IPS-18a (cell line): ENCODE measurements around the gene CMPK1.

Experiments used
- H3K27ac ChIP-seq: one replicate; pipeline ENCODE4 v1.5.1; 2013; ENCODE audit warnings: low read length
- H3K27me3 ChIP-seq: one replicate; pipeline ENCODE4 v1.6.1; 2013; ENCODE audit warnings: mild to moderate bottlenecking, low read length; ENCODE audit not compliant: control insufficient read depth, insufficient read depth
- H3K36me3 ChIP-seq: one replicate; pipeline ENCODE4 v1.6.1; 2013; ENCODE audit warnings: low read depth, low read length; ENCODE audit not compliant: control insufficient read depth
- H3K4me1 ChIP-seq: one replicate; pipeline ENCODE4 v1.6.1; 2013; ENCODE audit warnings: low read depth, low read length; ENCODE audit not compliant: control insufficient read depth
- H3K4me3 ChIP-seq: one replicate; pipeline ENCODE4 v1.5.1; 2013; ENCODE audit warnings: low read length
- H3K9ac ChIP-seq: one replicate; pipeline ENCODE4 v1.6.1; 2013; ENCODE audit warnings: mild to moderate bottlenecking, low read length, moderate library complexity
- H3K9me3 ChIP-seq: one replicate; pipeline ENCODE4 v1.6.1; 2013; ENCODE audit warnings: low read depth, low read length; ENCODE audit not compliant: control insufficient read depth

The CMPK1 gene

DNA sequence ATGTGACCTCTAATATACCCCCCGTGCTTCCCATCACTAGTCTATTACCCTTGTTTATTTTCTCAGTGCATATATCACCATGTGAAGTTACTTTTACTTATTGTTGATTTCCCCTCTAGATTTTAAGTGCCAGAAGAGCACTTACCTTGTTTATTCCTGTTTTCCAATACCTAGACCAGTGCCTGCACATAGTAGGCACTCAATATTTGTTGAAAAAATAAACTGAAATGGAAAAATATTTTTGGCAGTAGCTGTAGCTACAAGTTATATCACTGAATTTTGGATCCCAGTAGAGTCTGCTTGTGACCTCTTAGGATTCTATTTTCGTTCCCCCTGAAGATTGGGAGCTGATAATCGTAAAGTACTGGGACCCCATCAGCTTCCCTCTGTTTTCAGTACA, 50.5 kb downstream of the CMPK1 start:
- Histone ChIP-seq H3K4me3 (no peak overlapping the region), H3K9me3 (no peaks in the 10 kb centered on the region), H3K27ac (no peak overlapping the region), H3K4me1 (peaks cover 3% of the 10 kb centered on the region), H3K36me3 (no peaks in the 10 kb centered on the region), H3K27me3 (peaks cover 12% of the 10 kb centered on the region), H3K9ac (no peak overlapping the region)

DNA sequence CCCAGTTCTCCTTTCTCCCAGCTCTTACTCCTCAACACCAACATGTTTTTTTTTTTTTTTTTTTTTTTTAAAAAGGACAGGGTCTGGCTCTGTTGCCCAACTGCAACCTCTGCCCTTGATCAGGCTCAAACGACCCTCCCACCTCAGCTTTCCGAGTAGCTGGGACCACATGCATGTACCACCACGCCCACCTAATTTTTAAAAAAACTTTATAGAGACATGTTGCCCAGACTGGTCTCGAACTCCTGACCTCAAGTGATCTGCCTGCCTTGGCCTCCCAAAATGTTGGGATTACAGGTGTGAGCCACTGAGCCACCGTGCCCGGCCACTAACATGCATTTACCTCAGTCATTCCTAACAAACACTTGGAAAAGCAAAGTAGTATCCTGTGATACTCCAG, 51.4 kb downstream of the CMPK1 start:
- Histone ChIP-seq H3K4me1 (no peaks in the 10 kb centered on the region), H3K36me3 (no peaks in the 10 kb centered on the region), H3K27ac (no peak overlapping the region), H3K27me3 (peaks cover 12% of the 10 kb centered on the region), H3K9me3 (no peaks in the 10 kb centered on the region), H3K4me3 (no peak overlapping the region), H3K9ac (no peak overlapping the region)

DNA sequence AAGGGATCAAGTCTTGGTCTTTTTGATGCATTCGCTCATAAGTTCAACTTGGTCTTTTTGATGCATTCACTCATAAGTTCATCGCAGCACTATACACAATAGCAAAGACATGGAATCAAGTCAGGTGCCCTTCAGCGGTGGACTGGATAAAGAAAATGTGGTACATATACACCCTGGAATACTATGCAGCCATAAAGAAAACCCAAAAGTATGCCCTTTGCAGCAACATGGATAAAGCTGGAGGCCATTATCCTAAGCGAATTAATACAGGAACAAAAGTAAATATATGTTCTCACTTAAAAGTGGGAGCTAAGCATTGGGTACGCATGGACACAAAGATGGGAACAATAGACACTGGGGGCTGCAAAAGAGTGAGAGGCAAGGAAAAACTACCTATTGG, 52.7 kb downstream of the CMPK1 start:
- no peaks in the 10 kb centered on the region for H3K4me1 ChIP-seq
- H3K9me3 ChIP-seq = no peaks in the 10 kb centered on the region
- H3K9ac ChIP-seq = no peak overlapping the region
- peaks cover 12% of the 10 kb centered on the region for H3K27me3 ChIP-seq
- H3K4me3 ChIP-seq = no peak overlapping the region
- H3K27ac ChIP-seq = no peak overlapping the region
- no peaks in the 10 kb centered on the region for H3K36me3 ChIP-seq

DNA sequence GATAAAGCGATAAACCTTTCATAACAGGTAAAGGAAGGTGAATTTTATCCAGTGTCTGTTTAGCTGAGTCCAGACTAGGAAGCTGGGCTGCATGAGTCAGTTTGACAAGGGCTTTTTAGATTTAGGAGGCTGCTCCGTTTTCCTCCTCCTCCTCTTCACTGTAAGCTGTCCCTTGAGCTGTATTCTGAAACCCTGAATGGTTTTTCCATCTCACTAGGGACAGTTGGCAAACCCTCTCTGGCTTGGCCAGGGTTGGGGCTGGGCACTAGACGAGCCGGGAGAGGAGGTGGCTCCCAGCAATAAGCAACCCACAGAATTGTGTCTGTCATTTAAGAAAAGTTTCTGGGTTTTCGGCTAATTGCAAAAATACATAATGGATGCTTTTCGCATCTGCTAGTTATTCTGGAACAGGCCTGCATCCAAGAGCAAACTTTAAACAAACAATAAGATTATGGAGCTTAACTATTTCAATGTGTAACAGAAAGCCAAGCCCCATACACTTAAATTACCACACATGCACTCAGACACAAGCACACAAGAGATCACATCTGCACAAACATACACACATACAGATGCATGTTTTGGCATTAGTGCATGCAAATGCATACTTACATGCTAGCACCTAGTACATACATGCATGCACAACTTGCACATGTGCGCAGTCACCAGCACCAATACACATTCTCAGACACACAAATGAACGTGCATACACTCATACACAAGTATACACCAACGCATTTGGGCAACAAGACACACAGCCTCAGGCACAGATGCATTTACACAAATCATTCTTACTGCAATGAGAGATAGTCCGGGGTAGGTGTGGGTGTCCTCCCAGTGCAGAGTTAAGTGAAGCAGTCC, 54.7 kb downstream of the CMPK1 start:
- Histone ChIP-seq H3K27me3 (peaks cover 12% of the 10 kb centered on the region), H3K4me1 (no peaks in the 10 kb centered on the region), H3K9me3 (no peaks in the 10 kb centered on the region), H3K36me3 (no peaks in the 10 kb centered on the region), H3K27ac (no peak overlapping the region), H3K9ac (no peak overlapping the region), H3K4me3 (no peak overlapping the region)

DNA sequence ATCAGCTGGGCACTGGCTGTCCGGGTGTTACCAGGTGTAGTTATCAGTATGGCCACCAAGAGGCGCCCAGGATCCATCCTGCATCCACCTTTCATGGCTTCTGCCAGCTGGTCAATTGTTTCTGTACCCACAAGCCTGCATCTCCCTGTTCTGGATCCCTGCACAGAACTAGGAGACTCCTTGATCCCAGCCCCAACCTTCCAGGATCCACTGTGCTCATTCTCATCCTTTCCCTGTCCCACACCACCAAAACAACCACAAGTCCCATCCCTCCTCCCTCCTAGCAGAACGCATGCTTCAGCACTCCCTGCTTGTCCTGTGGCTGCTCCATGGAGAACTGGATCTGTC, 55.3 kb downstream of the CMPK1 start:
- peaks cover 12% of the 10 kb centered on the region for H3K27me3 ChIP-seq
- no peak overlapping the region for H3K4me3 ChIP-seq
- H3K27ac ChIP-seq = no peak overlapping the region
- no peak overlapping the region for H3K9ac ChIP-seq
- no peaks in the 10 kb centered on the region for H3K9me3 ChIP-seq
- no peaks in the 10 kb centered on the region for H3K4me1 ChIP-seq
- H3K36me3 ChIP-seq = no peaks in the 10 kb centered on the region

DNA sequence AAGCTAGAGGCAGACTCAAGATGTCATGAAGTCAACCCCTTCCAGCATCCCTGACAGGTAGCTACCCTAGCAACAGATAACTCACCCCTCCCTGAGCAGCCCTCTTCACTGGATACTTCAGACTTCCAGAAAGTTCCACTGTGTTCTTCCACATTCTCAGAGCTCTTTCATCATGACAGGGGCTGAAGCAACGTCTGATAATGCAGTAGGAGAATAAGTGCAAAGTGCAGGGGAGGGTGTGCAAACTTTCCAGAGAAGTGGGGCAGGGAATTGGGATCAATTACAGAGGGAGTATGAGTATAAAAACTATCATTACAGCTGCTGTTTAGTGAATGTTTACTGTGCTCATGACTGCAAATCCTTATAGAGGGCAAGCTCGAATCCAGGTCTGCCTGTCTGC, 56.1 kb downstream of the CMPK1 start:
- H3K4me1 ChIP-seq = no peaks in the 10 kb centered on the region
- H3K27ac ChIP-seq = no peak overlapping the region
- no peak overlapping the region for H3K9ac ChIP-seq
- no peaks in the 10 kb centered on the region for H3K9me3 ChIP-seq
- peaks cover 12% of the 10 kb centered on the region for H3K27me3 ChIP-seq
- no peaks in the 10 kb centered on the region for H3K36me3 ChIP-seq
- H3K4me3 ChIP-seq = no peak overlapping the region

DNA sequence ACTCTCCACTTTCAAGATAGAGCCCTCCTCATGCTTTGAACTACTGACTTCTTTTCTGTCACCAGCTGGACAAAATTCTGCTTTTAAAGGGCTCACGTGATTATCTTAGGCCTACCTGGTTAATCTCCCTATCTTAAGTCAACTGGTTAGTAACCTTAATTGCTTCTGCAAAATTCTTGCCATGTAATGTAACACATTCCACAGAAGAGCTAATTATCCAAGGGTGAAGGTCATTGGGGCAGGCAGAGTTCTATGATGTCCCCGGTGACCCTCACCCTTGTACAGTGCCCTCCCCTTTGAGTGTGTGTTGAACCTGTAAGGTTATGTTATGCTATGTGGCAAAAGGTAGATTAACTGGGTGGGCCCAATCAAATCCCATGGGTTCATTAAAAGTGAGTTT, 57.3 kb downstream of the CMPK1 start:
- no peaks in the 10 kb centered on the region for H3K36me3 ChIP-seq

DNA sequence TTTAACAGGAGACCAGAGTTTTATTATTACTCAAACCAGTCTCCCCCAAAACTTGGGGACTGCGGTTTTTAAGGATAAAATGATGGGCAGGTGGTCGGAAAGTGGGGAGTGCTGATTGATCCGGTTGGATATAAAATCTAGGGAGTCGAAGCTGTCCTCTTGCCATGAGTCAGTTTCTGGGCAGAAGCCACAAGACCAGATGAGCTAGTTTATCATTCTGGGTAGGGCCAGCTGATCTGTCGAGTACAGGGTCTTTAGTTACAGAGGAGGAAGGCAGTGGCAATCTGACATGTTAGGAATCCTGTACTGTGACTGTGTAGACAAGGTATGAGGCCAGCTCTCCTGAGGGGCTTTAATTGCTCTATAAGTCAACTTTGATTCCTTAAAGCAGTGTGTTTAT, 59.6 kb downstream of the CMPK1 start:
- H3K4me1 ChIP-seq = no peaks in the 10 kb centered on the region
- no peaks in the 10 kb centered on the region for H3K9me3 ChIP-seq
- H3K27ac ChIP-seq = no peak overlapping the region
- H3K9ac ChIP-seq = no peak overlapping the region
- H3K36me3 ChIP-seq = no peaks in the 10 kb centered on the region
- H3K4me3 ChIP-seq = no peak overlapping the region
- H3K27me3 ChIP-seq = peaks cover 5% of the 10 kb centered on the region

More for the DNA sequence above, 57.3 kb downstream of the CMPK1 start:
- Histone ChIP-seq H3K27ac (no peak overlapping the region), H3K4me3 (no peak overlapping the region), H3K9ac (no peak overlapping the region), H3K27me3 (peaks cover 12% of the 10 kb centered on the region), H3K4me1 (no peaks in the 10 kb centered on the region), H3K9me3 (no peaks in the 10 kb centered on the region)

DNA sequence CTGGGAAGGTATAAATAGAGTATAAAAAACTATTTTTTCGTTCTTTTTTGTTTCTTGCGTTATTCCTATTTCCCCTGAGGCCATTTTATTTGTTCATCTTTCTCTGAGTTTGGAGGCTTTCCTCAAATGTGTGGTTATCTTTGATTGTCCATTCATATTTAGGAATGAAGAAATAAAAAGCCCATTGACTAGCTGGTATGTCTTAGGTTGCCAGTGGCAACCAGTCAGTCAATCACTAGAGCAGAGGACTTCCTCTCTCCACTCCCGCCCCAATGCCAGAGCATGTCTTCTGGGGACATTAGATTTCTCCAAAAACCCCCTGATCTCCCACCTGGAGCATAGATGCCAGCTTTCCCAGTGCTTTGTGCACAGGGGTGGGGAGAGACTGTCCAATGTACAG, 61.8 kb downstream of the CMPK1 start:
- no peaks in the 10 kb centered on the region for H3K36me3 ChIP-seq
- no peaks in the 10 kb centered on the region for H3K27me3 ChIP-seq
- H3K9ac ChIP-seq = no peak overlapping the region

DNA sequence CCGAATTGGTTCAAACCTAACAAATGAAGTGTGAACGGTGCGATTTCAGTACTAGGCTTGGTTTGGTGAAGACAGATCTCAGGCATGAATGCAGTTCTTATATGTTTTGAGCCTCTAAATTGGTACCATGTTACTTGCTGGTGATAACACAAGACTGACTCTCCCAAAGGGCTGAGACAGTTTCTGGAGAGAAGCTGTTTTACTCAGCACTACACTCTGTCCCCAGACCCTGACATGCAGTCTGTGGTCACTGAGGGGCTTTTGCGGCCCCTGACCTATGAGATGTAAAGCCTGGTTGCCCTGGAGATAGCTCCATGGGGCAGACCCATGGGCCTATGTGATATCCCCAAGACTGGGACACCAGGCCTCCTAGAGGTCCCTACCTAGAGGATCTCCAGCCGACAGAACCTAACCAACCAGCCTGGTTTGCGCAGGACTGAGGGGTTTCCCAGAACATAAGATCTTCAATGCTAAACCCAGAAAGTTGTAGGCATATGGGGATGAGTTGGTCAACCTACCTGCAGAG, 63.1 kb downstream of the CMPK1 start:
- Histone ChIP-seq H3K4me1 (no peaks in the 10 kb centered on the region), H3K27me3 (peaks cover 7% of the 10 kb centered on the region), H3K9me3 (no peaks in the 10 kb centered on the region), H3K9ac (no peak overlapping the region), H3K27ac (no peak overlapping the region), H3K4me3 (no peak overlapping the region), H3K36me3 (no peaks in the 10 kb centered on the region)

More for the DNA sequence above, 61.8 kb downstream of the CMPK1 start:
- no peaks in the 10 kb centered on the region for H3K4me1 ChIP-seq
- no peak overlapping the region for H3K4me3 ChIP-seq
- no peaks in the 10 kb centered on the region for H3K9me3 ChIP-seq
- no peak overlapping the region for H3K27ac ChIP-seq

DNA sequence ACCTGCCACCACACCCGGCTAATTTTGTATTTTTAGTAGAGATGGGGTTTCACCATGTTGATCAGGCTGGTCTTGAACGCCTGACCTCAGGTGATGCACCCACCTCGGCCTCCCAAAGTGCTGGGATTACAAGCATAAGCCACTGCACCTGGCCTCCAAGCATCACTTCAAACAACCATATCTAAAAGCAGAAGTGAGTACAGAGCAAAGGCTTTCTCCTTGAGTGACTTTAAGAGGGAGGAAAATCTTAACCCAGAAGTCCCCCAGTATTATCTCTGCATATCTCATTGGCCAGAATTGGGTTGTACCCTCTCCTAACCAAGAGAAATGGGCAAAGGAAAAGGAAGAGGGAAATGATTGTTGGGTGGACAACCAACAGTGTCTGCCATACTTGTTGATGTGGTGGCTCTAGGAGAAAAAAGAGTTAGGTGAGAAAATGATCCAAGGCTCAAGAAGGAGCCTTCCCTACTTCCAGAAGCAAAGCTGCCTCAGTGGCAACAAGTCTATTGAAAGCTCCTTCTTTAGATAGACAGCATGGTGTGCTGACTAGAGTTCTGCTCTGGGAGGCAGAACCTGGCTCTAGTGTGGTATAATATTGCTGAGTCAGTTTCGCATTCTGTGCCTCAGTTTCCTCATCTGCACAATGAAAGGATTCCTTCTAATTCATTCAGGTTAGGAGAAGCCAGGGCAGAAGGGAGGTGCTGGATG, 65.7 kb downstream of the CMPK1 start:
- Histone ChIP-seq H3K36me3 (no peaks in the 10 kb centered on the region), H3K27me3 (peaks cover 9% of the 10 kb centered on the region), H3K4me1 (no peaks in the 10 kb centered on the region), H3K9ac (no peak overlapping the region), H3K9me3 (no peaks in the 10 kb centered on the region), H3K4me3 (no peak overlapping the region), H3K27ac (no peak overlapping the region)

DNA sequence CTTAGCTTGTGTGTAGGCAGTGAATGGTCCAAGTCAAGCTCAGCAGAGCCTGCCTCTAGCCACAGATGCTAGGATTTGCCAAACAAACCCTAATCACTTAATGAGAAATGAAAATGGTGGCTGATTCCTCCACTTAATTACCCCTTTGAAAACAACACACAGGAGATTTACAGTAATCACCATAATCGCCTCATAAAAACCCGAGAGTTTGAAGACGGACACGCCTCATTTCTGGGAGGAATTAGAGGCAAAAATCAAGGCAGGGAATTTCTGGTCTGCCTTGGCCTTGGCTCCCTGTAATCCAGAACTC, 66.2 kb downstream of the CMPK1 start:
- peaks cover 9% of the 10 kb centered on the region for H3K27me3 ChIP-seq
- H3K4me1 ChIP-seq = no peaks in the 10 kb centered on the region
- H3K9me3 ChIP-seq = no peaks in the 10 kb centered on the region
- H3K9ac ChIP-seq = no peak overlapping the region
- no peak overlapping the region for H3K27ac ChIP-seq
- no peak overlapping the region for H3K4me3 ChIP-seq
- no peaks in the 10 kb centered on the region for H3K36me3 ChIP-seq
